HL-60 (cell line): Measurements from ENCODE around the gene IRAK1BP1.

Source experiments
- GABPA ChIP-seq: IDR thresholded peaks from 2 replicates; pipeline ENCODE4 v1.6.1; 2012; ENCODE audit warnings: low read depth
- TF ChIP-seq, protein P1 (sequence below): IDR thresholded peaks from one replicate; pipeline ENCODE4 v1.5.1; 2011; ENCODE audit warnings: low read length, control low read depth, inconsistent platforms; ENCODE audit not compliant: insufficient read depth
- TF ChIP-seq, protein P2 (sequence below): IDR thresholded peaks from 2 replicates; pipeline ENCODE4 v1.6.1; 2012; ENCODE audit warnings: low read depth; ENCODE audit not compliant: insufficient replicate concordance

DNA sequence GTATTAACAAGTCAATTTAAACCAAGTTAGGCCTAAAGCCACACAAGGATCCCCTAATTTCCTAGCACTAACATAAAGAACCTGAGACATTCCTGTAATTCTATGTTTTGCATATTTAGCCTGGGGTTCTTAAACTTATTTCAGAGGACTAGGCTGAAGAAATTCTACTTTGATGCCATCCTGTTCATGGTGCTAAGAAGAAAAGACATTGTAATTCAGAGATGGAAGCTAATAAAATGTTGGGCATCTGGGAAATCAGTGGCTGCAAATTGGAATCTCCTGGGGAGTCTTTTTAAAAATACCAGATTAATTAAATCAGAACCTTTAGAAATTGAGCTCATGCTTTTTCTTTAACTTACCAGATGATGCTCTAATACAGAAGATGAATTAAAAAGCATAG, 26.2 kb upstream of the IRAK1BP1 start:
- TF ChIP-seq GABPA: no peak
- TF ChIP-seq, protein P1, sequence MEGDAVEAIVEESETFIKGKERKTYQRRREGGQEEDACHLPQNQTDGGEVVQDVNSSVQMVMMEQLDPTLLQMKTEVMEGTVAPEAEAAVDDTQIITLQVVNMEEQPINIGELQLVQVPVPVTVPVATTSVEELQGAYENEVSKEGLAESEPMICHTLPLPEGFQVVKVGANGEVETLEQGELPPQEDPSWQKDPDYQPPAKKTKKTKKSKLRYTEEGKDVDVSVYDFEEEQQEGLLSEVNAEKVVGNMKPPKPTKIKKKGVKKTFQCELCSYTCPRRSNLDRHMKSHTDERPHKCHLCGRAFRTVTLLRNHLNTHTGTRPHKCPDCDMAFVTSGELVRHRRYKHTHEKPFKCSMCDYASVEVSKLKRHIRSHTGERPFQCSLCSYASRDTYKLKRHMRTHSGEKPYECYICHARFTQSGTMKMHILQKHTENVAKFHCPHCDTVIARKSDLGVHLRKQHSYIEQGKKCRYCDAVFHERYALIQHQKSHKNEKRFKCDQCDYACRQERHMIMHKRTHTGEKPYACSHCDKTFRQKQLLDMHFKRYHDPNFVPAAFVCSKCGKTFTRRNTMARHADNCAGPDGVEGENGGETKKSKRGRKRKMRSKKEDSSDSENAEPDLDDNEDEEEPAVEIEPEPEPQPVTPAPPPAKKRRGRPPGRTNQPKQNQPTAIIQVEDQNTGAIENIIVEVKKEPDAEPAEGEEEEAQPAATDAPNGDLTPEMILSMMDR: no peak
- TF ChIP-seq, protein P2, sequence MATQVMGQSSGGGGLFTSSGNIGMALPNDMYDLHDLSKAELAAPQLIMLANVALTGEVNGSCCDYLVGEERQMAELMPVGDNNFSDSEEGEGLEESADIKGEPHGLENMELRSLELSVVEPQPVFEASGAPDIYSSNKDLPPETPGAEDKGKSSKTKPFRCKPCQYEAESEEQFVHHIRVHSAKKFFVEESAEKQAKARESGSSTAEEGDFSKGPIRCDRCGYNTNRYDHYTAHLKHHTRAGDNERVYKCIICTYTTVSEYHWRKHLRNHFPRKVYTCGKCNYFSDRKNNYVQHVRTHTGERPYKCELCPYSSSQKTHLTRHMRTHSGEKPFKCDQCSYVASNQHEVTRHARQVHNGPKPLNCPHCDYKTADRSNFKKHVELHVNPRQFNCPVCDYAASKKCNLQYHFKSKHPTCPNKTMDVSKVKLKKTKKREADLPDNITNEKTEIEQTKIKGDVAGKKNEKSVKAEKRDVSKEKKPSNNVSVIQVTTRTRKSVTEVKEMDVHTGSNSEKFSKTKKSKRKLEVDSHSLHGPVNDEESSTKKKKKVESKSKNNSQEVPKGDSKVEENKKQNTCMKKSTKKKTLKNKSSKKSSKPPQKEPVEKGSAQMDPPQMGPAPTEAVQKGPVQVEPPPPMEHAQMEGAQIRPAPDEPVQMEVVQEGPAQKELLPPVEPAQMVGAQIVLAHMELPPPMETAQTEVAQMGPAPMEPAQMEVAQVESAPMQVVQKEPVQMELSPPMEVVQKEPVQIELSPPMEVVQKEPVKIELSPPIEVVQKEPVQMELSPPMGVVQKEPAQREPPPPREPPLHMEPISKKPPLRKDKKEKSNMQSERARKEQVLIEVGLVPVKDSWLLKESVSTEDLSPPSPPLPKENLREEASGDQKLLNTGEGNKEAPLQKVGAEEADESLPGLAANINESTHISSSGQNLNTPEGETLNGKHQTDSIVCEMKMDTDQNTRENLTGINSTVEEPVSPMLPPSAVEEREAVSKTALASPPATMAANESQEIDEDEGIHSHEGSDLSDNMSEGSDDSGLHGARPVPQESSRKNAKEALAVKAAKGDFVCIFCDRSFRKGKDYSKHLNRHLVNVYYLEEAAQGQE: no peak
